HepG2 (cell line): ENCODE data around the gene PRKACB. TPM values are rescaled to one million over a fixed set of nuclear protein-coding genes. Genes with fewer than 3 reads are reported as not detected.

Experiments
- ATAC-seq: fragments of 200-7000 bp; cut with Tn5 transposase; 3 replicates; pipeline ENCODE4 v1.9.1; 2020; ENCODE audit warnings: mild to moderate bottlenecking, moderate library complexity
- BruUV-seq: library from RNA; stranded (reverse); fragments of 400-500 nt; replicated peaks from 2 replicates; lab custom pipeline; 2021; lab: Mats Ljungman, UMichigan
- CTCF ChIA-PET: fragments of 300-600 bp; formaldehyde crosslinking; extraction: SDS; loops from one replicate; lab custom pipeline; 2021; ENCODE audit warnings: low total read pairs, inconsistent platforms, low intra/inter-chr PET ratio; lab: Yijun Ruan, JAX
- POLR2A ChIA-PET: fragments of 350-600 bp; sonication (Branson Sonifier 250); formaldehyde crosslinking; loops from one replicate; lab custom pipeline; 2020; ENCODE audit warnings: antibody characterized with exemption, inconsistent platforms; lab: Yijun Ruan, JAX
- DNase-seq: peaks from one replicate; pipeline ENCODE4 v3.0.0-alpha.2; 2015; ENCODE audit warnings: low spot score
- FAIRE-seq: peaks from 3 replicates; lab custom pipeline; 2011; peaks lifted over from hg19 to GRCh38; lab: Jason Lieb, UNC
- H2AFZ ChIP-seq: one replicate; pipeline ENCODE4 v1.6.1; 2011; ENCODE audit warnings: low read length, inconsistent platforms
- H3K27ac ChIP-seq: fragments of 300-600 bp; 3 replicates; pipeline ENCODE4 v1.8.0; 2011; ENCODE audit warnings: mixed run types, mild to moderate bottlenecking, mixed read lengths, low read length, inconsistent platforms; ENCODE audit not compliant: insufficient read depth; ENCODE audit errors: extremely low read length
- H3K27me3 ChIP-seq, 2 experiments: fragments of 200-600 bp in 1 of 2; 2 replicates in 1 of 2; 3 replicates in 1 of 2; pipeline versions ENCODE4 v1.6.0 to v1.8.0; 2011; ENCODE audit warnings: low read length in 2 of 2, mild to moderate bottlenecking in 2 of 2, moderate library complexity in 2 of 2, inconsistent platforms in 1 of 2; ENCODE audit not compliant: insufficient read depth in 2 of 2, control insufficient read depth in 1 of 2
- H3K36me3 ChIP-seq, 2 experiments: fragments of 200-600 bp in 1 of 2; replicated peaks in 1 of 2; 2 replicates in 1 of 2; 3 replicates in 1 of 2; pipeline versions ENCODE4 v1.5.1 to v1.8.0; 2011; ENCODE audit warnings: low read length in 2 of 2, inconsistent platforms in 1 of 2; ENCODE audit not compliant: insufficient read depth in 2 of 2, control insufficient read depth in 1 of 2
- H3K4me1 ChIP-seq: 2 replicates; pipeline ENCODE4 v1.5.1; 2012; ENCODE audit warnings: low read length, inconsistent platforms; ENCODE audit not compliant: insufficient read depth
- H3K4me2 ChIP-seq: 2 replicates; pipeline ENCODE4 v1.6.0; 2011; ENCODE audit warnings: low read depth, low read length, inconsistent platforms
- H3K4me3 ChIP-seq, 3 experiments: fragments of 200-600 bp in 1 of 3; sonication (generic), shearing (Covaris generic) in 1 of 3; replicated peaks in 1 of 3; 2 replicates each; pipeline ENCODE4 v1.5.1; 2011 to 2016; ENCODE audit warnings: low read length in 3 of 3, inconsistent platforms in 2 of 3, low read depth in 2 of 3, mild to moderate bottlenecking in 2 of 3, control low read depth in 1 of 3, mixed read lengths in 1 of 3; ENCODE audit not compliant: insufficient read depth in 1 of 3
- H3K79me2 ChIP-seq: one replicate; pipeline ENCODE4 v1.6.1; 2011; ENCODE audit warnings: low read length, inconsistent platforms; ENCODE audit not compliant: insufficient read depth
- H3K9ac ChIP-seq: 2 replicates; pipeline ENCODE4 v1.6.0; 2011; ENCODE audit warnings: mild to moderate bottlenecking, low read depth, low read length, inconsistent platforms; ENCODE audit not compliant: insufficient read depth
- H3K9me3 ChIP-seq: 2 replicates; pipeline ENCODE4 v1.5.1; 2012; ENCODE audit warnings: mild to moderate bottlenecking, low read length
- H4K20me1 ChIP-seq: 2 replicates; pipeline ENCODE4 v1.6.0; 2011; ENCODE audit warnings: inconsistent platforms, mild to moderate bottlenecking, low read length, moderate library complexity; ENCODE audit not compliant: insufficient read depth
- DRAP1 ChIP-seq: IDR thresholded peaks from 2 replicates; pipeline ENCODE4 v1.6.1; 2016; ENCODE audit warnings: missing genetic modification reagents, missing compliant biosample characterization
- HDAC6 ChIP-seq: fragments of 200-600 bp; sonication (generic); IDR thresholded peaks from 2 replicates; pipeline ENCODE4 v1.7.0; 2017; ENCODE audit warnings: mild to moderate bottlenecking, antibody characterized with exemption, low read length, low read depth
- KDM4B ChIP-seq: sonication (generic); formaldehyde crosslinking; IDR thresholded peaks from 2 replicates; pipeline ENCODE4 v1.4.0; 2020; ENCODE audit warnings: missing genetic modification reagents
- POGZ ChIP-seq: sonication (generic); formaldehyde crosslinking; IDR thresholded peaks from 2 replicates; pipeline ENCODE4 v1.4.0; 2020; ENCODE audit warnings: mild to moderate bottlenecking, missing genetic modification reagents
- SP140L ChIP-seq: sonication (generic); formaldehyde crosslinking; IDR thresholded peaks from 2 replicates; pipeline ENCODE4 v1.4.0; 2020; ENCODE audit warnings: missing genetic modification reagents, borderline replicate concordance
- TFAP4 ChIP-seq: sonication (generic); IDR thresholded peaks from 2 replicates; pipeline ENCODE4 v1.6.1; 2016; ENCODE audit warnings: low read depth, borderline replicate concordance
- ZNF12 ChIP-seq: sonication (generic); formaldehyde crosslinking; IDR thresholded peaks from 2 replicates; pipeline ENCODE4 v1.5.0; 2020; ENCODE audit warnings: missing genetic modification reagents
- ZSCAN12 ChIP-seq: sonication (generic); formaldehyde crosslinking; IDR thresholded peaks from 2 replicates; pipeline ENCODE4 v1.9.0; 2021; ENCODE audit warnings: mild to moderate bottlenecking, missing genetic modification reagents
- WGBS: methylation state at CpG from one replicate; pipeline ENCODE4 v1.1.6; 2017; ENCODE audit warnings: low lambda C conversion rate; 5-methylcytosine and 5-hydroxymethylcytosine counted together
- in situ Hi-C: cut with HindIII; loops from 2 replicates; pipeline ENCODE4 v1.10.0; 2017; ENCODE audit warnings: low pct_unique_long_range_greater_than_20kb; ENCODE audit not compliant: extremely low pct_ligation_motif_present
- intact Hi-C: fragments of 100-400 bp; cut with micrococcal nuclease; formaldehyde crosslinking; loops from one replicate; pipeline ENCODE4 v1.10.0; 2022; ENCODE audit not compliant: unreplicated experiment
- polyA plus RNA-seq, 8 experiments: library from polyadenylated mRNA; depleted of rRNA in 3 of 8; stranded (reverse) in 7 of 8; unstranded in 1 of 8; fragments of >200 nt; fragmentation: Illumina TruSeq in 4 of 8; extraction: Trizol in 4 of 8; gene quantifications; 2 replicates each; pipeline versions ENCODE4 v1.2.1 to v1.2.3, GENCODE V29; 2011 to 2016; ENCODE audit warnings: low read depth in 4 of 8, missing spikeins in 1 of 8, mixed read lengths in 1 of 8; ENCODE audit not compliant: insufficient read depth in 1 of 8
- total RNA-seq, 5 experiments: library from RNA; depleted of rRNA; stranded (reverse); fragments of >200 nt; fragmentation: Illumina TruSeq; extraction: Trizol; gene quantifications; 2 replicates each; pipeline ENCODE4 v1.2.3, GENCODE V29; 2016; ENCODE audit warnings: low read depth in 1 of 5

Gene PRKACB
- total and polyA plus RNA-seq, 2 of the 13 experiments (the other 11 are each of a cell fraction or from before 2014, with no cell fraction given) = 3.5 to 5.8 TPM

- in situ Hi-C loops (no loop called here), intact Hi-C loops (no loop called here)
- TF ChIP-seq ZSCAN12 (CRISPR knock-in tag) (no peak), HDAC6 (no peak), TFAP4 (no peak), POGZ (CRISPR knock-in tag) (no peak), DRAP1 (no peak), SP140L (no peak), ZNF12 (no peak), KDM4B (CRISPR knock-in tag) (no peak)
- H3K27me3 ChIP-seq = no peaks in the 10 kb centered on the region; a peak in 1 of 5 replicates
- no peaks in the 10 kb centered on the region for H3K36me3 ChIP-seq
- 25% methylated on average over 5 of the region's 5 CpGs for WGBS
- H2AFZ ChIP-seq = no peak overlapping the region
- no peaks in the 10 kb centered on the region for H3K4me1 ChIP-seq
- FAIRE-seq (no peak), ATAC-seq (no peak), DNase-seq (no peak)
- ChIA-PET CTCF (no interaction called here), POLR2A (no interaction called here)
- H3K4me2 ChIP-seq = no peak overlapping the region
- no peak overlapping the region for H3K4me3 ChIP-seq
- no peaks in the 10 kb centered on the region for H3K79me2 ChIP-seq
- no peak overlapping the region for H3K9ac ChIP-seq
- H4K20me1 ChIP-seq = no peaks in the 10 kb centered on the region
- no peaks in the 10 kb centered on the region for H3K9me3 ChIP-seq
- no TSS peak for BruUV-seq
- no peak overlapping the region for H3K27ac ChIP-seq
Observed at GRCh38 chr1:84159533-84160240, 15.6 kb downstream of the PRKACB start.
